HepG2 (cell line): ENCODE data around the gene ELOVL6. TPM values are rescaled to one million over a fixed set of nuclear protein-coding genes. Genes with fewer than 3 reads are reported as not detected.
A peak's percentile ranks its signal among the peaks of the same experiment; 100 is the strongest.

Source experiments
- CREB1 ChIP-seq, 2 experiments: fragments of 450-650 bp in 1 of 2; IDR thresholded peaks; 2 replicates each; pipeline ENCODE4 v1.6.1; 2016 to 2017; ENCODE audit warnings: control low read depth in 1 of 2, mild to moderate bottlenecking in 1 of 2, missing compliant biosample characterization in 1 of 2, missing genetic modification characterization in 1 of 2
- EZH2 ChIP-seq: conservative IDR thresholded peaks from 2 replicates; pipeline ENCODE4 v1.6.1; 2012; ENCODE audit warnings: mild to moderate bottlenecking, low read depth, low read length, moderate library complexity
- HNF1B ChIP-seq: sonication (generic); formaldehyde crosslinking; IDR thresholded peaks from 2 replicates; pipeline ENCODE4 v1.5.1; 2020; ENCODE audit warnings: mild to moderate bottlenecking, moderate library complexity, missing genetic modification reagents
- HOMEZ ChIP-seq: IDR thresholded peaks from 2 replicates; pipeline ENCODE4 v1.6.1; 2016; ENCODE audit warnings: low read depth
- HOXA3 ChIP-seq: sonication (generic); formaldehyde crosslinking; IDR thresholded peaks from 2 replicates; pipeline ENCODE4 v1.5.0; 2020; ENCODE audit warnings: missing genetic modification reagents
- KDM1A ChIP-seq: IDR thresholded peaks from 2 replicates; pipeline ENCODE4 v1.6.1; 2016; ENCODE audit warnings: missing compliant biosample characterization
- MED1 ChIP-seq: sonication (generic); formaldehyde crosslinking; IDR thresholded peaks from 2 replicates; pipeline ENCODE4 v1.4.0; 2020; ENCODE audit warnings: missing genetic modification reagents
- PAF1 ChIP-seq: IDR thresholded peaks from 2 replicates; pipeline ENCODE4 v1.6.1; 2016; ENCODE audit warnings: missing genetic modification reagents, missing compliant biosample characterization
- PATZ1 ChIP-seq: sonication (generic); formaldehyde crosslinking; IDR thresholded peaks from 2 replicates; pipeline ENCODE4 v1.4.0; 2020; ENCODE audit warnings: missing genetic modification reagents
- PBX3 ChIP-seq: sonication (generic); formaldehyde crosslinking; IDR thresholded peaks from 2 replicates; pipeline ENCODE4 v1.8.1; 2023; ENCODE audit warnings: missing genetic modification reagents, inconsistent platforms, borderline replicate concordance
- PLRG1 ChIP-seq: fragments of 450-650 bp; conservative IDR thresholded peaks from 2 replicates; pipeline ENCODE4 v1.6.1; 2016
- POLR2AphosphoS5 ChIP-seq: IDR thresholded peaks from 2 replicates; pipeline ENCODE4 v1.6.1; 2012; ENCODE audit warnings: low read depth, low read length
- PRDM15 ChIP-seq: sonication (generic); formaldehyde crosslinking; IDR thresholded peaks from 2 replicates; pipeline ENCODE4 v1.4.0; 2020; ENCODE audit warnings: missing genetic modification reagents
- SMAD9 ChIP-seq: sonication (generic); formaldehyde crosslinking; IDR thresholded peaks from 2 replicates; pipeline ENCODE4 v1.5.1; 2020; ENCODE audit warnings: mild to moderate bottlenecking, missing genetic modification reagents
- SP1 ChIP-seq, 2 experiments: fragments of 450-650 bp in 1 of 2; sonication (generic) in 1 of 2; formaldehyde crosslinking in 1 of 2; IDR thresholded peaks; 2 replicates each; pipeline versions ENCODE4 v1.4.0 to v1.6.1; 2016 to 2020; ENCODE audit warnings: missing genetic modification reagents in 1 of 2
- ZFP36L1 ChIP-seq: sonication (generic); formaldehyde crosslinking; IDR thresholded peaks from 2 replicates; pipeline ENCODE4 v1.8.0; 2022; ENCODE audit warnings: mild to moderate bottlenecking, missing genetic modification reagents, moderate library complexity
- ZNF329 ChIP-seq: sonication (generic); formaldehyde crosslinking; IDR thresholded peaks from 2 replicates; pipeline ENCODE4 v1.9.0; 2021; ENCODE audit warnings: low read depth, mild to moderate bottlenecking, missing genetic modification reagents
- ZSCAN21 ChIP-seq: sonication (generic); formaldehyde crosslinking; IDR thresholded peaks from 2 replicates; pipeline ENCODE4 v1.8.0; 2022; ENCODE audit warnings: mild to moderate bottlenecking, missing genetic modification reagents, moderate library complexity, borderline replicate concordance
- polyA plus RNA-seq, 8 experiments: library from polyadenylated mRNA; depleted of rRNA in 3 of 8; stranded (reverse) in 7 of 8; unstranded in 1 of 8; fragments of >200 nt; fragmentation: Illumina TruSeq in 4 of 8; extraction: Trizol in 4 of 8; gene quantifications; 2 replicates each; pipeline versions ENCODE4 v1.2.1 to v1.2.3, GENCODE V29; 2011 to 2016; ENCODE audit warnings: low read depth in 4 of 8, missing spikeins in 1 of 8, mixed read lengths in 1 of 8; ENCODE audit not compliant: insufficient read depth in 1 of 8
- total RNA-seq, 5 experiments: library from RNA; depleted of rRNA; stranded (reverse); fragments of >200 nt; fragmentation: Illumina TruSeq; extraction: Trizol; gene quantifications; 2 replicates each; pipeline ENCODE4 v1.2.3, GENCODE V29; 2016; ENCODE audit warnings: low read depth in 1 of 5

Gene ELOVL6
- total and polyA plus RNA-seq, 2 of the 13 experiments (the other 11 are each of a cell fraction or from before 2014, with no cell fraction given), result 14.1 to 23.2 TPM

- TF ChIP-seq PBX3, result no peak
- TF ChIP-seq EZH2, result no peak
- TF ChIP-seq SMAD9 (CRISPR knock-in tag), result no peak
- TF ChIP-seq HOMEZ (CRISPR knock-in tag), result no peak
- TF ChIP-seq PRDM15 (CRISPR knock-in tag), result no peak
- TF ChIP-seq HOXA3 (CRISPR knock-in tag), result peak; percentile 68
- 0 out of 2 replicates have a peak, but pooled peaks have one; percentile 54 for TF ChIP-seq ZFP36L1 (CRISPR knock-in tag)
- peak; percentile 95 for TF ChIP-seq PATZ1 (CRISPR knock-in tag)
- TF ChIP-seq HNF1B (CRISPR knock-in tag), result peak; percentile 81
- TF ChIP-seq POLR2AphosphoS5, result peak; percentile 79
- TF ChIP-seq CREB1 (IDR thresholded peaks at IDR 0.05), result no peak
- 0 out of 2 replicates have a peak, but pooled peaks have one; percentile 40 for TF ChIP-seq CREB1 (CRISPR knock-in tag; IDR thresholded peaks at IDR 0.05)
- TF ChIP-seq PLRG1, result no peak
- TF ChIP-seq PAF1 (CRISPR knock-in tag), result no peak
- peak; percentile 14; the same call in 1 of the 2 replicates for TF ChIP-seq KDM1A (CRISPR knock-in tag)
- no peak for TF ChIP-seq ZNF329
- TF ChIP-seq MED1 (CRISPR knock-in tag), result peak; percentile 87; the same call in 1 of the 2 replicates
- TF ChIP-seq SP1 (IDR thresholded peaks at IDR 0.05), result no peak
- peak; percentile 34; the same call in 1 of the 2 replicates for TF ChIP-seq SP1 (CRISPR knock-in tag; IDR thresholded peaks at IDR 0.05)
- TF ChIP-seq ZSCAN21, result peak; percentile 52; the same call in 1 of the 2 replicates
Measured at GRCh38 chr4:110198435-110199416, at the start of gene ELOVL6 (continued).
